Endothelial cell (in vitro differentiated cells): ENCODE data around the gene AP3B1. TPM values are rescaled to one million over a fixed set of nuclear protein-coding genes. Genes with fewer than 3 reads are reported as not detected.

ENCODE experiments used
- DNase-seq: peaks from one replicate; pipeline ENCODE4 v3.0.0; 2021; ENCODE audit warnings: low spot score
- H3K27ac Mint-ChIP-seq: one replicate; pipeline ENCODE4 v1.8.0; 2021; ENCODE audit warnings: mixed read lengths, inconsistent platforms; ENCODE audit not compliant: unreplicated experiment
- H3K27me3 Mint-ChIP-seq: one replicate; pipeline ENCODE4 v1.8.0; 2021; ENCODE audit warnings: mild to moderate bottlenecking, moderate library complexity, mixed read lengths, inconsistent platforms; ENCODE audit not compliant: unreplicated experiment
- H3K36me3 Mint-ChIP-seq: one replicate; pipeline ENCODE4 v1.8.0; 2021; ENCODE audit warnings: mild to moderate bottlenecking, low read depth, mixed read lengths, inconsistent platforms; ENCODE audit not compliant: unreplicated experiment
- H3K4me1 Mint-ChIP-seq: one replicate; pipeline ENCODE4 v1.8.0; 2021; ENCODE audit warnings: mild to moderate bottlenecking, mixed read lengths, inconsistent platforms; ENCODE audit not compliant: unreplicated experiment
- H3K4me3 Mint-ChIP-seq: one replicate; pipeline ENCODE4 v1.8.0; 2021; ENCODE audit warnings: mild to moderate bottlenecking, mixed read lengths, inconsistent platforms; ENCODE audit not compliant: unreplicated experiment
- H3K9me3 Mint-ChIP-seq: one replicate; pipeline ENCODE4 v1.8.0; 2021; ENCODE audit warnings: mixed read lengths, inconsistent platforms; ENCODE audit not compliant: unreplicated experiment
- CTCF ChIP-seq: fragments of 200-600 bp; sonication (generic); IDR thresholded peaks from one replicate; pipeline ENCODE4 v1.5.0; 2021; ENCODE audit warnings: antibody characterized with exemption; ENCODE audit not compliant: unreplicated experiment
- total RNA-seq: library from RNA; stranded (reverse); fragmentation: NEBNext Ultra II Directional; extraction: Animal tissue kit (Norgen Biotek cat#: 25700); gene quantifications from one replicate; pipeline ENCODE4 v1.2.1, GENCODE V29; 2021; ENCODE audit not compliant: unreplicated experiment

AP3B1 gene
- total RNA-seq, 1 donor from 2014 or later = 60.9 TPM

GRCh38 chr5:78113689-78114264 is 180.7 kb downstream of the AP3B1 start:
- no peak for DNase-seq
- Mint-ChIP-seq H3K4me3 (no peak overlapping the region), H3K4me1 (no peaks in the 10 kb centered on the region), H3K9me3 (no peaks in the 10 kb centered on the region), H3K27ac (no peak overlapping the region), H3K27me3 (peaks cover 2% of the 10 kb centered on the region), H3K36me3 (peaks cover 20% of the 10 kb centered on the region)
- TF ChIP-seq CTCF = no peak

GRCh38 chr5:78112931-78113330 is 181.6 kb downstream of the AP3B1 start:
- Mint-ChIP-seq H3K27me3 (peaks cover 2% of the 10 kb centered on the region), H3K27ac (no peak overlapping the region)

GRCh38 chr5:78109891-78110324 is 184.6 kb downstream of the AP3B1 start:
- no peaks in the 10 kb centered on the region for H3K9me3 Mint-ChIP-seq
- H3K4me1 Mint-ChIP-seq = no peaks in the 10 kb centered on the region
- H3K36me3 Mint-ChIP-seq = peaks cover 9% of the 10 kb centered on the region
- peaks cover 1% of the 10 kb centered on the region for H3K27me3 Mint-ChIP-seq
- no peak overlapping the region for H3K4me3 Mint-ChIP-seq
- TF ChIP-seq CTCF = no peak
- no peak for DNase-seq
- H3K27ac Mint-ChIP-seq = no peak overlapping the region

More at GRCh38 chr5:78112931-78113330, 181.6 kb downstream of the AP3B1 start:
- H3K4me1 Mint-ChIP-seq = no peaks in the 10 kb centered on the region
- H3K36me3 Mint-ChIP-seq = peaks cover 12% of the 10 kb centered on the region
- no peak for DNase-seq
- H3K9me3 Mint-ChIP-seq = no peaks in the 10 kb centered on the region
- no peak for TF ChIP-seq CTCF
- H3K4me3 Mint-ChIP-seq = no peak overlapping the region

- DNase-seq = no peak
- Mint-ChIP-seq H3K9me3 (no peaks in the 10 kb centered on the region), H3K27me3 (no peaks in the 10 kb centered on the region), H3K36me3 (peaks cover 5% of the 10 kb centered on the region), H3K4me3 (no peak overlapping the region), H3K27ac (no peak overlapping the region), H3K4me1 (no peaks in the 10 kb centered on the region)
- no peak for TF ChIP-seq CTCF
Observed at GRCh38 chr5:78108564-78108963, 185.9 kb downstream of the AP3B1 start.

- no peak for TF ChIP-seq CTCF
- DNase-seq = no peak
- Mint-ChIP-seq H3K36me3 (peaks cover 22% of the 10 kb centered on the region), H3K27me3 (no peaks in the 10 kb centered on the region), H3K9me3 (no peaks in the 10 kb centered on the region), H3K27ac (no peak overlapping the region), H3K4me1 (no peaks in the 10 kb centered on the region), H3K4me3 (no peak overlapping the region)
Observed at GRCh38 chr5:78103232-78103918, 191.1 kb downstream of the AP3B1 start.
